ENCODE data around the gene P2RX6.
"Not testable (repeated sequence)": the region's sequence is repeated elsewhere in the genome, so short reads cannot be mapped to it uniquely, and the experiment has no call there.

The P2RX6 gene

DNA sequence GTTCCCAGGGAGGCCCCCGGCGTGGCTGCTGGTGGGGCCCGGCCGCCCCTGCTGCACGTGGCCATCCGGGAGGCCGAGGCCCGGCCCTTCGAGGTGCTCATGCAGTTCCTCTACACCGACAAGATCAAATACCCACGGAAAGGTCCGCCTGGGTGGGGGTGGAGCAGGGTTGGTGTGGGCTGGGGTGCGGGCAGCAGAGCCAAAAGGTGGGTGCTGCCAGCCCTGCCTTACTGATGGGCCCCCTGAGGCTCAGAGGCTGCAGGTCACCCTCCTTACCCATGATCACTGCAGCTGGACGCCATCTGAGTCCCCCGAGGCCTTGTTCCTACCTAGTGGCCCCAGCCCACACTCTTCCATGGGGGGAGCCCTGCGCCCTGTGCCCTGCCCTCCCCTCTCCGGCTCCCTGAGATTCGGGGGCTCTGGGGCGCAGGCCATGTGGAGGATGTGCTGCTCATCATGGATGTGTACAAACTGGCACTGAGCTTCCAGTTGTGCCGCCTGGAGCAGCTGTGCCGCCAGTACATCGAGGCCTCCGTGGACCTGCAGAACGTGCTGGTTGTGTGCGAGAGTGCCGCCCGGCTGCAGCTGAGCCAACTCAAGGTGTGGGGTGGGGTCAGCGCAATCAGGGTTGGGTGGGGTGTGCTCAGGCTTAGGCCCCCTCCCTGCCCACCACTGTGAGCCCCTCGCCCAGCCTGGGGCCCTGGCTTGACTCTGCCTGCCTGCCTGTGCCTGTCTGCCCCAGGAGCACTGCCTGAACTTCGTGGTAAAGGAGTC is 20.6 kb upstream of the P2RX6 start:
- DNase-seq (ENCODE audit: low spot score): no peak

DNA sequence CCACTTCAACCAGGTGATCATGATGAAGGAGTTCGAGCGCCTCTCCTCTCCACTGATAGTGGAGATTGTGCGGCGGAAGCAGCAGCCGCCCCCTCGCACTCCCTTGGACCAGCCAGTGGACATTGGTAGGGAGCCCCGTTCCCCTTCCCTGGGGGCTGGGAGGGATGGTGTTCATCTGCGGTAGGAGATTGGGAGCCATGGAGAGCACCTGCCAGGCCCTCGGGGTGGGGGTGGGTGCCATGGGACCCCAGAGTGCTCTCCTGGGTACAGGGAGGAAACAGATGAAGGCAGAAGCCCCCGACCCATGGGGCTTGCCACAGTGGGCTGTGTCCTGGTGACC is 20.1 kb upstream of the P2RX6 start:
- DNase-seq (ENCODE audit: low spot score): no peak

DNA sequence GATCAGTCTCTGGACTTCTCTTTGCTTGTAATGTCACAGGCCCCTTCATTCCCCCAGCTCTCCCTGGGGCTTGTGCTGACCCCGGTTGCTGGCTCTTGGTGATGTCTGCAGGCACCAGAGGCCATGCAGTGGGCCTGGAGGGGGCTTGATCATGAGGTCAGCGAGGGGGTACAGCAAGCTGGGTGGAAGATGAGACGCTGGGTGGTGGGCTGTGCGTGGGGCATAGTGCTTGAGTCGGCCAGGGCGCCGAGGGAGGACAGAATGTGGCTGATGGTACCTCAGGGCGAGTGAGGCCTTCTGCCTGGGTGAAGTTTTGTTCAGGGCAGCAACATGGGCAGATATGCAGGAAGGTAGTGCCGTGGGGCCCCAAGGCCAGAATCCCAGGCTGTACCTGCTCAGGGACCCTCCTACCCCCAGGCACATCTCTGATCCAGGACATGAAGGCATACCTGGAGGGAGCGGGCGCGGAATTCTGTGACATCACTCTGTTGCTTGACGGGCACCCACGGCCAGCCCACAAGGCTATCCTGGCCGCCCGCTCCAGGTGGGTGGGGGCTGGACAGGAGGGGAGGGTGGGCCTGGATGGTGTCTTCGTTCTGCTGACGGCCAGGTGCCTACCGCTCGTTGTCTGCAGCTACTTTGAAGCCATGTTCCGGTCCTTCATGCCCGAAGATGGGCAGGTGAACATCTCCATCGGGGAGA is 19.5 kb upstream of the P2RX6 start:
- DNase-seq (ENCODE audit: low spot score): no peak

DNA sequence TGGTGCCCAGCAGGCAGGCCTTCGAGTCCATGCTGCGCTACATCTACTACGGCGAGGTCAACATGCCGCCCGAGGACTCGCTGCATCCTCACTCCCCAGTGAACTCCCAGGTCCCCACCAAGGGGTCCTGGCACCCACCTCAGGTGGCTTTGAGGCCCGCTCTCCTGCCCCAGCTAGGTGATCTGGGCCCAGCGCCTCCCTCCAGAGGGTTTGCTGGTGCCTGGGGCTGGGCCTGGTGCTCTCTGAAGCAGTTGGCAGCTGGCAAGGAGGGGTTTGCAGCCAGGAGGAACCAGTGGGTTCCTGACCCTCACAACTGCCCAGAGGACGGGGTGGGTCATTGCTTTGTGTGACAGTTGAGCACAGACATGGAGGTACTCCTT is 18.9 kb upstream of the P2RX6 start:
- no peak for DNase-seq (ENCODE audit: low spot score)

DNA sequence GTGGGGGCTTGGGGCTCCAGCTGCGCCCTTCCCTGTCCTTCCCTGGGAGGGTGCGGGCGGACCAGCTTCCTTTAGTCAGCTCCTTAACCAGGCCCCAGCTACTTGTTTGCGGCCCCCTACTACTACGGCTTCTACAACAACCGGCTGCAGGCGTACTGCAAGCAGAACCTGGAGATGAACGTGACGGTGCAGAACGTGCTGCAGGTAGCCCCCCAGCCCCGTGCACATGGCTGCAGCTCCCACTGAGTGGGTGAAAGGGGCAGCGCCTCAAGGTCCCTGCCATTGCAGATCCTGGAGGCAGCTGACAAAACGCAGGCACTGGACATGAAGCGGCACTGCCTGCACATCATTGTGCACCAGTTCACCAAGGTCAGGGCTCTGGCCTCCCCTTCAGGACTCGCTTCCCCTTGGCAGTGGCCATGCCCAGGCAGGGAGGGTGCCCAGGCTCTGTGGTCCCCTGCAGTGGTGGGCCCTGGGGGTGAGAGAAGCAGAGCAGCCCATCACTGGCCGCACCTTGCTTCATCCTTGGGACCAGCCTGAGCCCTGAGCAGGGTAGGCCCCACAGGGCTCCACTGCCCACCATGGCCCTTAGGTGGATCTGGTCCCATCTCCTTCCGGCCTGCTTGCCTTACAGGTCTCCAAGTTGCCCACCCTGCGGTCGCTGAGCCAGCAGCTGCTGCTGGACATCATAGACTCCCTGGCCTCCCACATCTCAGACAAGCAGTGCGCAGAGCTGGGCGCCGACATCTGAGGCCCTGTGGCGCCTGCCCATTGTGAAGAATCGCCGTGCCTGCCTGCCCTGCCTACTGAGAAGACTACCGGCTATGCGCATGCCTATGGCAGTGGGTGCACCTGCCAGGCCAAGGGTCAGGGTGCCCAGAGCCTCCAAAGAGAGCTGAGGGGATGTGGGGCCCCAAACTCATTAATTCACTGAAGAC is 18.1 kb upstream of the P2RX6 start:
- no peak for DNase-seq (ENCODE audit: low spot score)

DNA sequence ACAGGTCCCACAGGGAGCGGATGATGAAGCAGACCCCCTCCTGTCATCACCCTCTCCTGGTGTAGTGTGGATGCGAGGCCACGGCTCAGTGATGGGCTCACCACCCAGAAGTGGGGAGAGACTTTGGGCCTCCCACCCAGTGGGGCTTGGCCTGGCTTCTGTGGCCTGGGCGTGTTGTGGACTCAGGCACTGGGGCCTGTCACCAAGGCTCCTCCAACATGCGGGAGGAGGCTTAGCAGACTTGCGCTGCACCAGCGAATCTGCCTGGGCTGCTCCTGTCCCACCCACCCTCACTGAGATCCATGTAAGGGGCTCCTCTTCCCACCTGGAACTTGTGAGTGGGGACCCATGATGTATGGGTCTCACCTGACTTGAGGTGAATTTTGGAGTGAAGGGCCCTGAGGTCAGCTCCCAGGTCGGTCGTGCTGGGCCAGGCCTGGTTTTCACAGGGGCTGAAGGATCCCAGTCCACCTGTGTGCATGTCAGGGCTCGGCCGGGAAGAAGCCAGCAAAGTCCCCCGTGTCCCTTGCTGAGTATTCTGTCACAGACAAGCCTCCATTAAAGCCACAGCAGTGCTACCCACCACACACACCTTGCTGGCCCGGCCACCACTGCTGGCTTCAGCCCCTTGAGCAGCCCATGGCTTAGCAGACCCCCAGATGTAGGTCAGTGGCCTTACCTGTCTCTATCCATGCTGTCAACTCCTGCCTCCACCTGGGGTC is 17.3 kb upstream of the P2RX6 start:
- DNase-seq (ENCODE audit: low spot score): no peak

DNA sequence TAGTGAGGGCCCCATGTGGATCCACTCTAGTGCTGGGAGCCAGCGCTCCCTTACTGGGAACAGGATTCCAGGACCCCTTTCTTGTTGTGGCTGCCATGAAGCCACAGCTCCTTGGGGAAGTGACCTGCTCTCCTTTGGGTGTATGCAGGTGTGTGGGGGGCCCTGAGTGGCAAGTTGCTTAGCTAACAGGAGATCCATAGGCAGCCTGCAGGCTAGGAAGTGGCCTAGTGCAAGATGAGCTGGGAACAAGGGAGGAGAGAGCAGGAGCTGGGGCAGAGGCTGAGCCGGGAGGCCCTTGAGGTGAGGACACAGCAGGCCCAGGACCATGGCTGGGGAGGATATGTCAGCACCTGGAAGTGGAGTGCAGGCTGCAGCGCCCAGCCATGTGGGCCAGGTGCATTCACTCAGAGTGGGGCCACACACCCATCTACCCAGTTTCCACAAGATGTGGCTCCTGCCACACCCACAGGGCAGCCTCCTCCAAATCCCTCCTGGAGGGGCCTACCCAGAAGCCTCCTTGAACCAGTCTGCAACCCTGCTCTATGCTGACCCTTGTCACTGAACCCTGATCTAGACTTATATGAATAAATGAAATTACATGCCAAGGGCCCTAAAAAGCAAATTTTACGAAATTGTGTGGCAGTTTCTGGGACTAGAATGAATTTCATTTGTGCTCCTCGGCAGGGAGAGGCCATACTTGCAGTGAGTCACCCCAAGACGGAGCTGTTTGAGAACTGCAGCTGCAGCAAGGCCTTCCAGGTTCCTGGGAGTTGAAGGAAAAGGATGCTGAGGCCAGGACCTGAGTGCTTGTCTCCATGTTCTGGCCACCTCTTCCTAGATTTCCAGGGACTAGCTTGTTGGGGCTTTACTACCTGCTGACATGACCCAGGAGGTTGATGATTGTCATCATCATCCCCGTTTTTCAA is 16.3 kb upstream of the P2RX6 start:
- DNase-seq (ENCODE audit: low spot score): no peak

DNA sequence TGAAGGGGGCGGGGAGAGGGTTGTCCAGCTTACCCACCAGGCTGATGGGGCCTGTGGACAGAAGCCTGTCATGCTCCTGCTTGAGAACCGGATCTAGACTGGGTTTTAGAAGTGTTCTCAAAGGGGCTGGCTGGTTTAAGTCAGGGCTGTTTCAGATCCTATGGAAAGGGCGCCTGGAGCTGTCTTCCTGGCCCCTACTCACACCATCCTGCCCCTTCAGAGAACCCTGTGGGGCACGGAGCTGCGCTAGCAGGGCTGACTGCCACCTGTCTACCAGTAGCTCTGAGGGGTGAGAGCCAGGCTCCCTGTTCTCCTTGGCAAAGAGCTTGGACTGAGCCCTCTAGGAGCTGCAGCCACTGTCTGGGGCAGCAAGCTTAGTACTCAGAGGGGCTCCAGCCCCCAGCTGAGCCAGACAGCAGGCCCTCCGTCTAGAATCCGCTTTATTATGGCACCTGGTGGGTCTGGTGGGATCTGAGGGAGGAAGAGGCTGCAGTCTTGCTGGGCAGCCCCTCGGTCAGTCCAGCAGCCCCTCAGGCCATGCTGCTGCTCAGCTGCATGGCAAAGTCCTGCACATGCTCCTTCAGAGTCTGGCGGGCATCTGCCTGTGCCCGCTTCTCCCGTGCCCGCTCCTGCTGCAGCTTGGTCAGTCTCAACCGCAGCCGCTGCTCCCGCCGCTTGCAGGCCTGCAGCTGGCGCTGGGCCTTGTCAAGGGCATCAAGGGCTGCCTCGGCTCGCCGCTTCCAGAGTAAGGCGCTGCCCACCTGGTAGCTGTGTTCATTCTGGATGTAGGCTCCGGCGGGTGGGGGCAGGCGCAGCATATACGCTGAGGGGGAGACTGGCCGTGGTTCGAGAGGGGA is 15.4 kb upstream of the P2RX6 start:
- DNase-seq (ENCODE audit: low spot score): no peak

DNA sequence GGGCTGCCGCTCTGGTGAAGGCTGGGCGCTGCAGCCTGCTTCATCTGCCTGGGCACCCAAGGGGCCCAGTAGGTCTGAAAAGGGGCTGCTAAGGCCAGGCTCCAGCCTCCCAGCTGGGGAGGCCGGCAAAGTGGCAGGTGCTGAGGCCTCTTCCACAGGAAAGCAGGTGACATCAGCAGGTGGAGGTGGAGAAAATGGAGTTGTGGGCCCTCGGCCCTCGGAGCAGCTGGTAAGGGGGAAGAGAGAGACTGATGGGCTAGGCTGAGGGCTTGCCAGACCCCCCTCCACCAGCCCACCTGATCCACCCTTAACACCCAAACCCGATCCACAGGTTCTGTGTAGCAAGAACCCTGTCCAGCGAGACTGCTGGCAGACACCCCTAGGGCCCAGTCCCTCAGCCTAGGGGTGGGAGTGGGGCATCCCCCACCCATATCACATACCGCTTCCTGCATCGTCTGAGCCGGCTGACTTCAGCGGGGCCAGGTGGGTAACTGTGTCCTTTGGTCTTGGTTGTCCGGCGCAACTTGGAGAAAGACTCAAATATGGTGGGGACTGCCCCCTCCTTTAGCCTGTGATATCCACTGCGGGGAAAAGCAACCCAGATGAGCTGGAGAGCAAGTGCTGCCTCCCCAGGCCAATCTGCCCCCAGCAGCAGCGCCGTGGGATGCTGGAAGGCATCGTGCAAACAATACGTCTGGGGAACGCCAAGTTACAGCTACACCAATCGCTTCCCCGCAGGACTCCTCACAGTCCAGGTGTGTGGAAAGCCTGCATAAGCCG is 14.6 kb upstream of the P2RX6 start:
- DNase-seq (ENCODE audit: low spot score): peak; percentile 30

DNA sequence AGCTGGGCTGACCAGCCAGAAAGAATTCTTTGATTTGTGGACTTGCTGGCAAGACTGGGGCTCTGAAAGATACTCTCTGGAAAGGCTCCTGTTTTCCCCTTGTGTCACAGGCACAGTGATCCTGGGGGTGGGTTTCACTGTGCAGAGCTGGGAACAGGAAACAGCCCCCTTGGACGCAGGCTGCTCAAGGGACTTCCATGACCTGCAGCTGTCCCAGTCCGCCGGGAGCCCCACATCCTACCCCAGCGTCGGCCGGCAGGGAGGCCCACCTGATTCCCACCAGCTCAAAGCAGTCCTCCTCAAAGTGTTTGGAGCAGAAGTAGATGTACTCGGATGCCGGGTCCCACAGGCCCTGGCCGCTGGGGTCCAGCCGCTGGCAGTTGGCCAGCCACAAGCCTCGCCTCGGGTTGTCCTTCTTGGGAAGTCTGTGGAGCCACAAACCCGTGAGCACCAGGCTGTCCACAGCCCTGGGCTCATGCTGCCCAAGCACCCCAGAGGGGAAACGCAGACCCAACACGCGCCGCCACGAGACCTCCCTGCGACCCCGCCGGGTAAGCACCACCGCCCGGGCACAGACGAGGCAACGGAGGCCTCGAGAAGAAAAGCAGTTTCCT is 13.9 kb upstream of the P2RX6 start:
- peak; percentile 11 for DNase-seq (ENCODE audit: low spot score)

DNA sequence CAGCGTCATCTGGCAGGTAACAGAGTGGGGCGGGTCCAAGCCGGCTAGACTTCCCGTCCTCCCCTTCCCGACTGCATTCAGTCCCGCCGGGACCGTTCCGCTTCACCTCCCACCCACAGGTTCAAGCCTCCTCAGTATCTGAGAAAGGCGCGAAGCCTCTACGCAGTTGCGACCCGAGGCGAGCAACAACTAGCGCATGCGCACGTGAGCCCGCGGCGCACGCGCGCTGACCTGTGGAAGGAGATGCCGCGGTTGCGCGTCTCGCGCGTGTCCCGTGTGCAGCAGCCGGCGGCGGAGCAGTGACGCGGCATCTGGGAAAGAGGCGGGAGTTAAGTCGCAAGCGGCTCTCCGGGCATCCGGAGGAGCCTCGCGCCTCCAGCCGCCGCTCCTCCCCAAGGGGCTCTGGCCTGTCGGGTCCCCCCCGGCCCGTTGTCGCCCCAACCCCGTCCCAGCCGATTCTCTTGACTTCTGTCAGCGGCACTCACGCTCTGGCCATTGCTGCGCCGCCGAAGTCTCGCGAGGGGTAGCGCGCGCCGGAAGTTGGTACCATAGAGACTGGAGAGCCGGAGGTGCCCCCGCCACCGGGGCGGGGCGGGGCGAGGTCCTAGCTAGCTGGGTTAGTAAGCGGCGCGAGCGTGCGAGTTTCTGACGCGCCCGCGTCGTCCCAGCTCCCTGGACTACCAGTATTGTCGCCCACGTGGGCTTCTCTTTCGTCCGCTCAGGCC is 13.2 kb upstream of the P2RX6 start, which contains the start of gene THAP7:
Gene THAP7, minus strand, starts transcription at position 518 of the 725 bp plus-strand sequence. Its CDS starts 207 bp downstream, at position 311.
- peak; percentile 96 for DNase-seq (ENCODE audit: low spot score)

DNA sequence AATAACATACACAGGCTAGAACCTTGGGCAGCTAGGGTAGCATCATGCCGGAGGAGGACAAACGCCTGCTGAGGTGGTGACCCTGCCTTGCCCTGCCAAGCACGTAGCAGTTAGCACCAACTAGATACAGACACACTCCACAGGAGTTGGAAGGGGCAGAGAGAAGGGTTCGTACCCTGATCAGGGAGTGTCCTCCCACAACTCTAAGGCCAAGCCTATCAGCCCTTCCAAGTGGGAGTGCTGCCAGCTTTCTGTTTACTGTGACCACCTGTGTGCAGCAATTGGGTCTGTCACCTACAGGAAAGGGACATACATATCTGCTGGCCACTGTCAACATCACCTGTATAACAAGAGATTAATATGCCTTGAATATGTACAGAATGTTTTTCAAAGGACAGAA is 11.2 kb upstream of the P2RX6 start:
- no peak for DNase-seq (ENCODE audit: low spot score)

DNA sequence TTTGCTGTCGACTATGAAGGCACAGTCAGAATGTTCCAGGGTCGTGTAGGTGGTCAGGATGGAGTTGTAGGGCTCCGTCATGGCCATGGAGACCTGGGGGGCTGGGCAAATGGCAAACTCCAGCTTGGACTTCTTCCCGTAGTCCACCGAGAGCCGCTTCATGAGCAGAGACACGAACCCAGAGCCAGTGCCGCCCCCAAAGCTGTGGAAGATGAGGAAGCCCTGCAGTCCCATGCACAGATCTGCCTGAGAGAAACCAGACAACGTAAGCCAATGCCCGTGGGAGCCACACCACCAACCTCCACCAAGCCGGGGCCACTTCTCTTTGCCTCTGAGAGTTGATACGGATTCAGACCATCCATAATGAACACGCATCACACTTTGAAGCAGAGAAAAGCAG is 5.8 kb upstream of the P2RX6 start:
- DNase-seq (ENCODE audit: low spot score): not testable (repeated sequence)

DNA sequence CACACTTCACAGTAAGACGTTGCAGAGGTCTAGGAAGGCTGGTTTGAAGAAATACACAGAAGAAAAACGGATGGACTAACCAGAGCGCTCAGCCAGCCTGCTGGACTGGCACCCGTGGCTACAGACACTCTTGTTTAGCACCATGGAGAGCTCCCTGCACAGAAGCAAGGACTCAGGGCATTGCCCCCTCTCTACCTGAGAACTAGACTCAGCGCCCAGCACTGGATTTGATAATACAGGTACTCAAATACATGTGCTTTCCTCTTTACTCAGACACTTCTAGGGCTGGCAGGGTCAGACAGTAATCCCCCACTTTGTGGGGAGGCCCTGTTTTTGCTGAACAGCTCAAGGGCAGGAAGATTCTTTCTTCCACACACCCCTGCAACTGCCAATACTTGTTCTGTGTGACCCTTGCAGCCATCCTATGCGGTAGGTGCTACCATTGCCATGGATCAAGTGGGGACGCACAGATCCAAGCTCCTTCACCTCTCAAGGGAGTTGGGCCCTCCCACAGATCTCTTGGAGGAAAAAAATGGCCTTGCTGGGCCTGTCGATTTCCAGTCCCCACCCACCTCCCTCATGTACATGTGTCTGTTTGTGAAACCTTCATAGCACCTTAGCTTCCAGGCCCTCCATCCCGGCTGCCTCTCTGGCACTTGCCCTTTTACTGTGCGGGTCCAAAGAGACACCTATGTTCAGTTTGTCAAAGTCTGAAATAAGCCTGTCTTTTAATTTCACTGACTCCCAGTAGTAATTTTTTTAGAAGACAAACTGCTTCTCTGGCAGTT is 5.1 kb upstream of the P2RX6 start:
- DNase-seq (ENCODE audit: low spot score): peak; percentile 74

DNA sequence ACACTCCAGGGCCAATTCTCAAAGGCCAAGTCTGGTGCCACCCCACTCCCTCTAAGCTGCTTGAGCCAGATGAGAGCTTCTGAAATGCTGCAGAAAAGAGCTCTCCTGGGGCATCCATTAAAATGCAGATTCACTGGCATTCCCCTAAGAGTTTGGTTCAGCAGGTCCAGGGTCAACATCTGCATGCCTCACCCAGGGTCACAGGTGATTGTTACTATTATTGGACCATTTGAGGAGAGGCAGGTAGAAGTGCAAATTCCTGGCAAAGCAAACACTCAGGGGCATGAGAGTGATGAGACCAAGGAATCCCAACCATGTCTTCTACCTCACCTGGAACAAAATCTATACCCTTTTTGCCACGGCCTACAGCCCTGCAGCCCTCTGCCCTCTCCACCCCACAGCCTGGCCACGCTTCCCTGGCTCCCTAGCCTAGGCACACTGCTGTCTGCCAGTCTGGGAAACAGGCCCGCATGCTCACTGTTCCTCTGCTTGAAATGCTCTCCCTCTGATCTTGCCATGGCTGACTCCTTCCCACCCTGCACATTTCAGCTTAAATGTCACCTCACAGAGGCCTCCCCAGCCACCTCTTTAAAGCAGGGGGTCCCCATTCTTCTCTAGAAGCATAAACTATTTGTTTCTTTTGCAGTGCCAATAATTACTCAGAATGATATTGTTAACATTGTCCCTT is 4.4 kb upstream of the P2RX6 start:
- DNase-seq (ENCODE audit: low spot score): no peak
